Germinal center (tissue), 1 donor: ENCODE data around the gene TRIM9.

Experiments used
- DNase-seq: peaks from one replicate; pipeline ENCODE4 v3.0.0; 2012; ENCODE audit warnings: mixed read lengths, low spot score

TRIM9 gene

GRCh38 chr14:51093371-51094281, 1.3 kb downstream of the TRIM9 start:
- peak; percentile 70 for DNase-seq

DNA sequence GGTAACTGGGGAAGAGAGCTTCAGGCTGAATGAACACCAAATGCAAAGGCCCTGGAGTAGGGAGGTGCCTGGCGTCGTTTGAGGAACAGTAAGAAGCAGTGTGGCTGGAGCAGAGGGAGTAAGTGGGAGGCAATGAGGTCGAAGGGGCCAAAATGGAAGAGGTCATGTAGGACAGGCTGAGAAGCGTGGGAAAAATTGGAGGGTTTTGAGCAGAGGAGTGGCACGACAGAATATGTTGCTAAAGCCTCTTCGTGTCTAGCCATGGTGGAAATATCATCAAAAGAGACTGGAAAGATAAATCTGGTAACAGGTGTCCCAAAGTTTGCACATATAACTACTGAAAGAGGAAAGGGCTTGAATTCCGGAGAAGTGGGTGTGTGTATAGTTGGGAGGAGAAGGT, 1.9 kb downstream of the TRIM9 start:
- DNase-seq = no peak

DNA sequence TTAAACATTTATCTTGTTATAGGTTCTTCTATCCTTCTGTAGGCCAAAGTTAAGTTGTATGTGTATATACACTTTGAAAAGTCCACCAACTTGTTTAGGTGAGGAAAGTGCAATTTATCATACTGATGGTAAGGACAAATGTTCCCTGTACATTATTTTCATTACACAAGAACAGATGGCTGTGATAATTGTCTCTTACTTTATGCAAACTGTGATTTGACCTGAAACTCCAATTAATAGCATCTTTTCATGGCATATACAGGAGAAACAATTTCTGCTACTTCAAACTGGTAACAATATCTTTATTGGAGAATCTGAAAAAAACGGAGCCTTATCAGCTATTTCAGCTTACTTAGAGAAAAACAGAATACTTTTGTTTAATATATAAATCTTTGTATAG, 5.6 kb downstream of the TRIM9 start:
- DNase-seq = no peak

- no peak for DNase-seq
These were observed 7.9 kb downstream of the TRIM9 start for GRCh38 chr14:51087031-51087441.

GRCh38 chr14:51086044-51086443, 8.9 kb downstream of the TRIM9 start:
- DNase-seq = no peak

- DNase-seq = no peak
These were observed 9.9 kb downstream of the TRIM9 start for GRCh38 chr14:51084962-51085361.

DNA sequence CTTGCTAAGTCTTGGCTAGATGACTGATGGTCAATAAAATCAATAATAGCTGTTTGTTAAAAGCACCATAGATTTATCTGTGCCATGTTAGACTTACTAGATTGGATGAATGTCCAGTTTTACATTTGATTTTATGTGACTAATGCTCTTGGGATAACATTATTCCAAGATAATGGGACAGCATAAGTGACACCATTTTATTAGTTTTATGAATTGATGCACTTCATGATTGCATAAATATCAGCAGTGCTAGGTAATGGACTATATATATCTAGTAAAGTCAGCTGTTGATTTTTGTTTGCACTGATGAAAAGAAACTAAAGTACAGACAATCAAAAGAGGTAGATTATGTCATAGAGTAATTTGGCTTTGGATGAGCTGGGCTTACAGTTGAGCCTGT, 10.4 kb downstream of the TRIM9 start:
- DNase-seq = no peak

GRCh38 chr14:51082349-51082748, 12.6 kb downstream of the TRIM9 start:
- no peak for DNase-seq

DNA sequence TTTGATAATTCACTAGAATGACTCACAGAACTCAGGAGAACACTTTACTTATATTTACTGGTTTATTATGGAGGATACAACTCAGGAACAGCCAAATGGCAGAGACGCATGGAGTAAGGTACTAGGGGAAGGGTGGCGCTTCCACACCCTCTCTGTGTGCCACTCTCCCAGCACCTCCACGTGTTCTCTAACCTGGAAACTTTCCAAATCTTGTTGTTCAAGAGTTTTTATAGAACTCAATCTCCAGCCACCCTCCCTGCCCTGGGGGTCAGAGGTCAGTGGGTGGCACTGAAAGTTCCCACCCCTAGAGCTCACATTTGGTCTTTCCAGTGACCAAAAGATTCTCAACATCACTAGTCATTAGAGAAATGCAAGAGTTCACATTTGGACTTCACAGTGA, 13.2 kb downstream of the TRIM9 start:
- DNase-seq = no peak

- no peak for DNase-seq
These were observed 13.7 kb downstream of the TRIM9 start for GRCh38 chr14:51081209-51081608.

- no peak for DNase-seq
These were observed 14.3 kb downstream of the TRIM9 start for GRCh38 chr14:51080645-51081044.

GRCh38 chr14:51079489-51079888, 15.4 kb downstream of the TRIM9 start:
- no peak for DNase-seq

GRCh38 chr14:51079085-51079484, 15.8 kb downstream of the TRIM9 start:
- no peak for DNase-seq

GRCh38 chr14:51074701-51075385, 20.1 kb downstream of the TRIM9 start:
- no peak for DNase-seq

DNA sequence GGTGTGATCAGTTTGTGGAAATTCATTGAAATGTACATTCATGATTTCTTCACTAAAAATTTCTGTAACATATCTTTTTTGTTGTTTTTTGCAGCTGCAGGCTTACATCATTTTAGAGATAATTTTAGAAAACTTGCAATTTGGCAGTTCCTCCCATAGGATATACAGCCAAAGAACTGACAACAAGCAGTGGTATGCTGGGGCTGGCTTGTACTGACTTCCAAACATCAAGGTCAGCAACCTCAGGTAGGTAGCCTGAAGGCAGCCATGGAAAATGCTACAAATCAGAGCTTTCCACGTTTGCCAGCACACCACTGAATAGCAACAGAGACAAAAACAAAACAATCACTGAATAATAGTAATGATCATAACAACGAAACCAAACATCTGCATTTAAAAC, 21.2 kb downstream of the TRIM9 start:
- DNase-seq = no peak

GRCh38 chr14:51072976-51073375, 21.9 kb downstream of the TRIM9 start:
- DNase-seq = no peak

GRCh38 chr14:51071857-51072256, 23.0 kb downstream of the TRIM9 start:
- no peak for DNase-seq

GRCh38 chr14:51070726-51071125, 24.2 kb downstream of the TRIM9 start:
- no peak for DNase-seq

DNA sequence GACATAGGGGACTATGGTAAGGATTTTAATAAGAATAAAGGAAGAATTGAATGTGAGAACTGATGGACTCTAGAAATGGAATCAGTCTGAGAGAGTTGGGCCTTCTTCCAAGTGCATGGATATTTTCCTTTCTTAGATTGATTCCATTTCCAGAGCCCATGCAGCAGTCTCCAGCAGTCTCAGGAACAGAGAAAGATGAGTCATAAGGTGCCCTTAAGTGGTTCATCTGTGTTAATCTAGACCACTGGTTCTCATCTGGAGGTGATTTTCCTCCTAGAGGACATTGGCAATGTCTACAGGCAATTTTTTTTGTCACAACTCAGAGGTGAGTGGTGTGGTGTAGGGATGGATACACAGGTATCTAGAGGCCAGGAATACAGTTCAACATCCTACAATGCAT, 25.9 kb downstream of the TRIM9 start:
- DNase-seq = no peak

GRCh38 chr14:51068268-51068667, 26.6 kb downstream of the TRIM9 start:
- DNase-seq = no peak

DNA sequence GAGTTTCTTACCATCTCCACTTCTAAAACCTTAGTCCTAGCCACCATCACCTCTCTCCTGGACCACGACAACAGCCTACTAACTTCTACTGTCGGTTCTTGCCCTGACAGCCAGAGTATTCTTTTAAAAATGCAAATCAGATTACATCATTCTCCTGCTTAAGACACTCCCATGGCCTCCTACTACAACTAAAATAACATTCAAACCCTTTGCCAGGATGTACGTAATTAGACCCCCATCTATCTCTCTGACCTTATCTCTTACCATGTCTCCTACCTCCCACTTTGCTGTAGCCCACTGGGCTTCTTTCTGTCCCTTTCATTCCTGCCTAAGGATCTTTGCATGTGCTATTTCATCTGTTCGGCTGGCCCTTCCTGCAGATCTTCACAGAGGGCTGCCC, 27.6 kb downstream of the TRIM9 start:
- no peak for DNase-seq

DNA sequence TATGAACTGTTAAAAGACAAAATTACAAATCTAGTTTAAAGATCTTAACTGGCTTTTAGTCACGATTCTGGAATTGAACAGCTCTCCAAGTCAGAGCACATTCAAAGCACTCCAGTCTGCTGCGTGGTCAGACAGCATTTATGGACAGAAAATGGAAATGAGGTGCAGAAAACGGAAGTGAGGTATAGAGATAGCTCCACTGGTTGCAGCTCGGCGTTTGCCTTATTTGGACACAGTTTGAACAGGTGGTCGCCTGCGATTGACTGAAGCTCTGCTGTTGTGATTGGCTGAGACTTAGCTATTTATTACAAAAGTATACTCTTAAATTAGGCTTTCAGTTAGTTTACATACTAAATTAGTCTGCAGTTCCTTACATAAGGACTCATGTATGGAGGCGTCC, 28.3 kb downstream of the TRIM9 start:
- DNase-seq = no peak

DNA sequence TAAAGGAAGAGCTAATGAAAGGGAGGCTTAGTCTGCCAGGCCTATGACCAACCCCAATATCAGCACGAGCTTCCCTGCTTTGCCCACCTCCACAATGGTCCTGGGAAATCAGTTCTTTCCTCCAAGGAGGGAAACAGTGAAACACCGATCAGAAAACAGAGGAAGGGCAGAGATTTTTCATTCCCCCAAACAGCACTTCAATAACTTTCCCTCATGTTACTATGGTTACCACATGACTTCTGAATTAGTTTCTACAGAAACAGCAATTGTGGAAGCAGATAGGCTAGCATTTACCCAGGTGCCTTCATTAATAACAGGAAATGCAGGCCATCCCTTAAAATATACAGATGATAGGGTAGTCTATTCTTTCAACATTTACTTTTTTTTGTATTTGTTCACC, 35.9 kb downstream of the TRIM9 start:
- DNase-seq = no peak

- DNase-seq = no peak
These were observed 36.5 kb downstream of the TRIM9 start for GRCh38 chr14:51058382-51058781.
